ENCODE results near the gene GLA. TPM values are rescaled to one million over a fixed set of nuclear protein-coding genes. Genes with fewer than 3 reads are reported as not detected.

Gene GLA
- 47.6 and 51.7 TPM in 2 replicates for total RNA-seq (2014; rRNA removed; shearing (Covaris generic))

GRCh38 chrX:101407748-101408531 lies at the start of gene GLA, which contains the start of gene HNRNPH2:
TSS of gene GLA (minus strand) at chrX:101407925. CDS start at chrX:101407903, 22 bp downstream.
TSS of gene HNRNPH2 (plus strand) at chrX:101408222. CDS start at chrX:101411989, 3,767 bp downstream.
- DNase-seq (ENCODE audit: low read depth in 1 of 2, low spot score in 2 of 2) = peak; percentile 91 to 95
- H3K27me3 ChIP-seq (replicated peaks) = no peaks in the 10 kb centered on the region
- peaks cover 2% of the 10 kb centered on the region for H3K36me3 ChIP-seq
- H3K9me3 ChIP-seq (replicated peaks) = no peaks in the 10 kb centered on the region
- H3K27ac ChIP-seq = peak within 1 kb of the TSS; percentile 97
- peak within 1 kb of the TSS; percentile 59 for H3K4me3 ChIP-seq
- H3K4me1 ChIP-seq (replicated peaks) = no peaks in the 10 kb centered on the region

GRCh38 chrX:101452056-101452455 lies 44.3 kb upstream of the GLA start:
- Histone ChIP-seq H3K9me3 (replicated peaks) (no peaks in the 10 kb centered on the region), H3K4me1 (replicated peaks) (peaks cover 17% of the 10 kb centered on the region), H3K27me3 (replicated peaks) (no peaks in the 10 kb centered on the region), H3K27ac (peak overlapping the region; percentile 24), H3K4me3 (no peak overlapping the region), H3K36me3 (no peaks in the 10 kb centered on the region)
- DNase-seq (ENCODE audit: low read depth in 1 of 2, low spot score in 2 of 2) = peak in 1 of 2 experiments; percentile 7

- no peak overlapping the region for H3K4me3 ChIP-seq
- DNase-seq (ENCODE audit: low read depth in 1 of 2, low spot score in 2 of 2) = no peak
- H3K36me3 ChIP-seq = no peaks in the 10 kb centered on the region
- H3K9me3 ChIP-seq (replicated peaks) = no peaks in the 10 kb centered on the region
- H3K27ac ChIP-seq = no peak overlapping the region
- peaks cover 17% of the 10 kb centered on the region for H3K4me1 ChIP-seq (replicated peaks)
- no peaks in the 10 kb centered on the region for H3K27me3 ChIP-seq (replicated peaks)
Measured at GRCh38 chrX:101450961-101451360, 43.2 kb upstream of the GLA start.

GRCh38 chrX:101450085-101450484 lies 42.4 kb upstream of the GLA start:
- no peak overlapping the region for H3K4me3 ChIP-seq
- H3K27me3 ChIP-seq (replicated peaks) = no peaks in the 10 kb centered on the region
- H3K27ac ChIP-seq = no peak overlapping the region
- no peak for DNase-seq (ENCODE audit: low read depth in 1 of 2, low spot score in 2 of 2)
- no peaks in the 10 kb centered on the region for H3K9me3 ChIP-seq (replicated peaks)
- peaks cover 17% of the 10 kb centered on the region for H3K4me1 ChIP-seq (replicated peaks)
- no peaks in the 10 kb centered on the region for H3K36me3 ChIP-seq

- no peak overlapping the region for H3K4me3 ChIP-seq
- peaks cover 17% of the 10 kb centered on the region for H3K4me1 ChIP-seq (replicated peaks)
- no peak for DNase-seq (ENCODE audit: low read depth in 1 of 2, low spot score in 2 of 2)
Measured at GRCh38 chrX:101449279-101449678, 41.6 kb upstream of the GLA start.

GRCh38 chrX:101442085-101442484 lies 34.4 kb upstream of the GLA start:
- Histone ChIP-seq H3K27me3 (replicated peaks) (no peaks in the 10 kb centered on the region), H3K4me1 (replicated peaks) (no peaks in the 10 kb centered on the region), H3K9me3 (replicated peaks) (no peaks in the 10 kb centered on the region), H3K4me3 (no peak overlapping the region), H3K27ac (no peak overlapping the region), H3K36me3 (no peaks in the 10 kb centered on the region)
- no peak for DNase-seq (ENCODE audit: low read depth in 1 of 2, low spot score in 2 of 2)

More at GRCh38 chrX:101449279-101449678, 41.6 kb upstream of the GLA start:
- no peaks in the 10 kb centered on the region for H3K36me3 ChIP-seq
- no peaks in the 10 kb centered on the region for H3K9me3 ChIP-seq (replicated peaks)
- H3K27me3 ChIP-seq (replicated peaks) = no peaks in the 10 kb centered on the region
- H3K27ac ChIP-seq = no peak overlapping the region

- Histone ChIP-seq H3K36me3 (no peaks in the 10 kb centered on the region), H3K4me1 (replicated peaks) (peaks cover 19% of the 10 kb centered on the region), H3K27me3 (replicated peaks) (no peaks in the 10 kb centered on the region), H3K4me3 (no peak overlapping the region), H3K9me3 (replicated peaks) (no peaks in the 10 kb centered on the region), H3K27ac (peak overlapping the region; percentile 79)
- peak in 1 of 2 experiments; percentile 59 for DNase-seq (ENCODE audit: low read depth in 1 of 2, low spot score in 2 of 2)
Measured at GRCh38 chrX:101430457-101431078, 22.8 kb upstream of the GLA start.

DNA sequence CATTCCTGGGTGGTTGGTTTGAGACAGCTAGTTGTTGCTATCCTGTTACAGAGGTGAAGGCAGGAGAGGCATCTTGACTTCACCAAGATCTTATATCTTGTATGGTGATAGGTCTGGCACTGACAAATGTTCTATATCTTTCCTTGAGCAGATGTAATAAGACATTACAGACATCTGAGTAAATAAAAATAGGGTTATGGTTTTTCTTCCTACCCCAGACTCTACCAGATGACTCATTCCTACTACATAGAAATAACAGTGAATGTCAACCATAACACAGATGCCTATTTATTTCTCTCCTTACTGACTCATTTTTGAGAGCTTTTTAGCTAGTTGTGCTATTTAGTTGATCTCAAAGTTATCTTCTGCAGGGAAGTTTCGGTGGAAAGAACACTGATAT lies 22.2 kb upstream of the GLA start:
- no peaks in the 10 kb centered on the region for H3K9me3 ChIP-seq (replicated peaks)
- no peaks in the 10 kb centered on the region for H3K27me3 ChIP-seq (replicated peaks)
- H3K4me3 ChIP-seq = no peak overlapping the region
- H3K27ac ChIP-seq = peak overlapping the region; percentile 79
- peak in 1 of 2 experiments; percentile 38 for DNase-seq (ENCODE audit: low read depth in 1 of 2, low spot score in 2 of 2)
- H3K36me3 ChIP-seq = no peaks in the 10 kb centered on the region
- H3K4me1 ChIP-seq (replicated peaks) = peaks cover 19% of the 10 kb centered on the region

GRCh38 chrX:101427954-101428353 lies 20.2 kb upstream of the GLA start:
- Histone ChIP-seq H3K4me3 (no peak overlapping the region), H3K27ac (no peak overlapping the region), H3K4me1 (replicated peaks) (peaks cover 19% of the 10 kb centered on the region), H3K27me3 (replicated peaks) (no peaks in the 10 kb centered on the region), H3K36me3 (no peaks in the 10 kb centered on the region), H3K9me3 (replicated peaks) (no peaks in the 10 kb centered on the region)
- DNase-seq (ENCODE audit: low read depth in 1 of 2, low spot score in 2 of 2) = no peak

- Histone ChIP-seq H3K4me3 (no peak overlapping the region), H3K36me3 (0 out of 2 replicates have a peak, but pooled peaks cover 4% of the 10 kb centered on the region), H3K27me3 (replicated peaks) (no peaks in the 10 kb centered on the region), H3K4me1 (replicated peaks) (peaks cover 13% of the 10 kb centered on the region), H3K27ac (no peak overlapping the region), H3K9me3 (replicated peaks) (no peaks in the 10 kb centered on the region)
- no peak for DNase-seq (ENCODE audit: low read depth in 1 of 2, low spot score in 2 of 2)
Measured at GRCh38 chrX:101419489-101419888, 11.8 kb upstream of the GLA start.

- H3K9me3 ChIP-seq (replicated peaks) = no peaks in the 10 kb centered on the region
- DNase-seq (ENCODE audit: low read depth in 1 of 2, low spot score in 2 of 2) = peak; percentile 44 to 53
Measured at GRCh38 chrX:101417981-101418841, 10.5 kb upstream of the GLA start.

GRCh38 chrX:101417190-101417589 lies 9.5 kb upstream of the GLA start:
- Histone ChIP-seq H3K4me3 (no peak overlapping the region), H3K27ac (no peak overlapping the region), H3K36me3 (peaks cover 10% of the 10 kb centered on the region), H3K9me3 (replicated peaks) (no peaks in the 10 kb centered on the region), H3K4me1 (replicated peaks) (peaks cover 13% of the 10 kb centered on the region), H3K27me3 (replicated peaks) (no peaks in the 10 kb centered on the region)
- no peak for DNase-seq (ENCODE audit: low read depth in 1 of 2, low spot score in 2 of 2)

More at GRCh38 chrX:101417981-101418841, 10.5 kb upstream of the GLA start:
- Histone ChIP-seq H3K27ac (peak overlapping the region; percentile 85), H3K27me3 (replicated peaks) (no peaks in the 10 kb centered on the region), H3K4me1 (replicated peaks) (peaks cover 13% of the 10 kb centered on the region), H3K36me3 (peaks cover 5% of the 10 kb centered on the region; the same call in 1 of the 2 replicates), H3K4me3 (peak overlapping the region; percentile 44)

DNA sequence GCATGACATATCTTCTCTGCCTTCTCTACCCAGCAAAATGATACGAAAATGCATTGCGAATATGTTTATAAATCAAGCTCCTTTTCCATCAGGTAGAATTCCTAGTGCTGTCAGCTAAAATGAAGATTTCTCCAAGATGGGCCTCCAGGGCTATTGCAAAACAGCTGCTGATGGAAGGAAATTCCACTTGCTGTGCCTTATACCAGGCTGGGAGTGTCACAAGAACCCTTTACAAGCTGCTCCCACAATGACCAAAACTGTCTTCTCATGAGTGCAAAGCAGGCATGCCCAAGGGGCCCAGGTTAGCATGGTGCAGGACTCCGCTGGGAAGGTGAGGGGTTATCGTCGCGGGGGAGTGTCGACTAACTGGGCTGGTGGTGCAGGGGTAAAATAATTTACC lies 9.0 kb upstream of the GLA start:
- Histone ChIP-seq H3K9me3 (replicated peaks) (no peaks in the 10 kb centered on the region), H3K4me1 (replicated peaks) (peaks cover 13% of the 10 kb centered on the region), H3K27ac (no peak overlapping the region), H3K27me3 (replicated peaks) (no peaks in the 10 kb centered on the region), H3K36me3 (peaks cover 10% of the 10 kb centered on the region), H3K4me3 (no peak overlapping the region)
- no peak for DNase-seq (ENCODE audit: low read depth in 1 of 2, low spot score in 2 of 2)
